Omental fat pad (tissue), 4 donors: Measurements from ENCODE around the gene NUP85. TPM values are rescaled to one million over a fixed set of nuclear protein-coding genes. Genes with fewer than 3 reads are reported as not detected.

ENCODE experiments used
- ATAC-seq: fragments of 150-250 bp; one replicate; pipeline ENCODE4 v1.9.1; 2016; ENCODE audit warnings: mild to moderate bottlenecking, moderate library complexity; ENCODE audit not compliant: low FRiP score
- DNase-seq: peaks from one replicate; pipeline ENCODE4 v3.0.0-alpha.2; 2019; ENCODE audit warnings: low spot score
- CTCF ChIP-seq, 3 donors: fragments of 450-650 bp; IDR thresholded peaks; one replicate each; pipeline ENCODE4 v1.5.1; 2016 to 2017; ENCODE audit warnings: antibody characterized with exemption in 3 of 3, mild to moderate bottlenecking in 3 of 3, moderate library complexity in 2 of 3
- total RNA-seq, 4 donors: library from RNA; depleted of rRNA; stranded (reverse); fragments of >200 nt; gene quantifications; one replicate each; pipeline ENCODE4 v1.1.0, GENCODE V29; 2016

Gene NUP85
- total RNA-seq, 4 donors from 2014 or later, result 17.4 to 51.2 (median 34.8) TPM

GRCh38 chr17:75240394-75241142, 35.1 kb downstream of the NUP85 start:
- ATAC-seq, result peak; percentile 39
- DNase-seq, result no peak
- TF ChIP-seq CTCF (IDR thresholded peaks at IDR 0.05), result no peak

- peak; percentile 50 for ATAC-seq
Measured at GRCh38 chr17:75241143-75241430, 35.6 kb downstream of the NUP85 start.

GRCh38 chr17:75241502-75241901, 36.0 kb downstream of the NUP85 start:
- no peak for ATAC-seq
- DNase-seq, result no peak
- TF ChIP-seq CTCF (IDR thresholded peaks at IDR 0.05), result no peak

More at GRCh38 chr17:75241143-75241430, 35.6 kb downstream of the NUP85 start:
- TF ChIP-seq CTCF (IDR thresholded peaks at IDR 0.05), result no peak
- no peak for DNase-seq

- no peak for TF ChIP-seq CTCF (IDR thresholded peaks at IDR 0.05)
- DNase-seq, result no peak
- no peak for ATAC-seq
Measured at GRCh38 chr17:75241996-75242460, 36.5 kb downstream of the NUP85 start.

GRCh38 chr17:75242461-75243042, 37.1 kb downstream of the NUP85 start:
- DNase-seq (no peak), ATAC-seq (no peak)
- TF ChIP-seq CTCF (IDR thresholded peaks at IDR 0.05), result no peak

- no peak for ATAC-seq
- no peak for DNase-seq
- no peak for TF ChIP-seq CTCF (IDR thresholded peaks at IDR 0.05)
Measured at GRCh38 chr17:75244133-75244866, 38.8 kb downstream of the NUP85 start.
